H1 (cell line): Measurements from ENCODE around the gene DHRS2. TPM values are rescaled to one million over a fixed set of nuclear protein-coding genes. Genes with fewer than 3 reads are reported as not detected.
"Not testable (repeated sequence)": the region's sequence is repeated elsewhere in the genome, so short reads cannot be mapped to it uniquely, and the experiment has no call there.

Experiments used
- CTCF ChIA-PET: fragments of 300-600 bp; sonication (Branson Sonifier 250); formaldehyde crosslinking; loops from one replicate; lab custom pipeline; 2021; ENCODE audit not compliant: partially characterized antibody; lab: Charles Lee
- POLR2A ChIA-PET: fragments of 300-600 bp; sonication (Branson Sonifier 250); formaldehyde crosslinking; loops from one replicate; lab custom pipeline; 2021; ENCODE audit warnings: inconsistent platforms; ENCODE audit not compliant: partially characterized antibody; lab: Charles Lee
- DNase-seq, 2 experiments: peaks; one replicate each; pipeline versions ENCODE4 v3.0.0 to v3.0.0-alpha.2; 2010 to 2022; ENCODE audit warnings: low spot score in 2 of 2, low read depth in 1 of 2, mixed read lengths in 1 of 2
- FAIRE-seq: peaks from 2 replicates; lab custom pipeline; 2011; peaks lifted over from hg19 to GRCh38; lab: Jason Lieb, UNC
- H2AFZ ChIP-seq: 2 replicates; pipeline ENCODE4 v1.8.1; 2012; ENCODE audit warnings: low read length, inconsistent platforms
- H2AK5ac ChIP-seq: 2 replicates; pipeline ENCODE4 v1.6.1; 2013; ENCODE audit warnings: low read depth, low read length
- H2BK120ac ChIP-seq: replicated peaks from 2 replicates; pipeline ENCODE3; 2013; ENCODE audit warnings: low read depth, low read length, inconsistent platforms
- H2BK12ac ChIP-seq: 2 replicates; pipeline ENCODE4 v1.6.1; 2013; ENCODE audit warnings: low read depth, low read length
- H2BK15ac ChIP-seq: 2 replicates; pipeline ENCODE4 v1.6.1; 2013; ENCODE audit warnings: low read length
- H2BK20ac ChIP-seq: 2 replicates; pipeline ENCODE4 v1.6.1; 2013; ENCODE audit warnings: low read length
- H2BK5ac ChIP-seq: 2 replicates; pipeline ENCODE4 v1.6.1; 2013; ENCODE audit warnings: low read depth, low read length
- H3K14ac ChIP-seq: 2 replicates; pipeline ENCODE4 v1.6.1; 2013; ENCODE audit warnings: inconsistent platforms; ENCODE audit not compliant: insufficient read length
- H3K18ac ChIP-seq: 2 replicates; pipeline ENCODE4 v1.6.1; 2013; ENCODE audit warnings: low read length; ENCODE audit errors: extremely low read depth
- H3K23ac ChIP-seq: 2 replicates; pipeline ENCODE4 v1.6.1; 2013; ENCODE audit warnings: inconsistent platforms; ENCODE audit not compliant: insufficient read length
- H3K23me2 ChIP-seq: 2 replicates; pipeline ENCODE4 v1.6.1; 2013; ENCODE audit warnings: low read depth, low read length
- H3K27ac ChIP-seq: 2 replicates; pipeline ENCODE4 v1.6.1; 2011; ENCODE audit warnings: low read depth, low read length, inconsistent platforms
- H3K27me3 ChIP-seq, 4 experiments: replicated peaks in 1 of 4; 1 replicate in 1 of 4; 2 replicates in 3 of 4; pipeline versions ENCODE4 v1.6.1 to v1.8.1; 2011 to 2013; ENCODE audit warnings: low read length in 3 of 4, mild to moderate bottlenecking in 3 of 4, inconsistent platforms in 2 of 4, mixed read lengths in 2 of 4, moderate library complexity in 1 of 4; ENCODE audit not compliant: control insufficient read depth in 3 of 4, insufficient read depth in 3 of 4; ENCODE audit errors: extremely low read depth in 1 of 4
- H3K36me3 ChIP-seq, 4 experiments: 2 replicates each; pipeline versions ENCODE4 v1.6.1 to v1.8.1; 2011 to 2013; ENCODE audit warnings: mild to moderate bottlenecking in 4 of 4, low read length in 3 of 4, moderate library complexity in 2 of 4, control low read depth in 1 of 4, inconsistent platforms in 1 of 4; ENCODE audit not compliant: insufficient read depth in 4 of 4, control insufficient read depth in 2 of 4
- H3K4ac ChIP-seq: replicated peaks from 2 replicates; pipeline ENCODE3; 2013; ENCODE audit warnings: low read length, low read depth, mixed read lengths, inconsistent platforms; ENCODE audit not compliant: insufficient read length
- H3K4me1 ChIP-seq, 4 experiments: replicated peaks in 1 of 4; 1 replicate in 1 of 4; 2 replicates in 3 of 4; pipeline versions ENCODE4 v1.6.1 to v1.8.1; 2011 to 2013; ENCODE audit warnings: low read length in 3 of 4, inconsistent platforms in 2 of 4, mixed read lengths in 1 of 4; ENCODE audit not compliant: insufficient read depth in 4 of 4, control insufficient read depth in 3 of 4
- H3K4me2 ChIP-seq, 2 experiments: 2 replicates each; pipeline versions ENCODE4 v1.6.1 to v1.8.1; 2011 to 2013; ENCODE audit warnings: low read depth in 2 of 2, low read length in 2 of 2, control low read depth in 1 of 2, inconsistent platforms in 1 of 2, mild to moderate bottlenecking in 1 of 2; ENCODE audit not compliant: insufficient read depth in 1 of 2
- H3K4me3 ChIP-seq, 4 experiments: fragments of 200-600, 300-600 bp in 1 of 4; sonication (generic), shearing (Covaris generic), sonication (Bioruptor Twin) in 1 of 4; 2 replicates each; pipeline versions ENCODE4 v1.5.1 to v1.8.1; 2011 to 2016; ENCODE audit warnings: low read length in 4 of 4, low read depth in 3 of 4, control low read depth in 2 of 4, inconsistent platforms in 2 of 4, mild to moderate bottlenecking in 2 of 4, mixed read lengths in 1 of 4, moderate library complexity in 1 of 4; ENCODE audit not compliant: insufficient read depth in 2 of 4; ENCODE audit errors: extremely low read depth in 1 of 4
- H3K56ac ChIP-seq: replicated peaks from 2 replicates; pipeline ENCODE3; 2013; ENCODE audit warnings: low read depth, mild to moderate bottlenecking, mixed read lengths, low read length, inconsistent platforms; ENCODE audit not compliant: insufficient read length
- H3K79me1 ChIP-seq: 2 replicates; pipeline ENCODE4 v1.6.1; 2013; ENCODE audit warnings: low read depth, low read length, control low read depth
- H3K79me2 ChIP-seq, 2 experiments: 2 replicates each; pipeline versions ENCODE4 v1.6.1 to v1.8.1; 2012 to 2013; ENCODE audit warnings: low read length in 2 of 2, mild to moderate bottlenecking in 2 of 2, inconsistent platforms in 1 of 2; ENCODE audit not compliant: insufficient read depth in 2 of 2, control insufficient read depth in 1 of 2
- H3K9ac ChIP-seq, 4 experiments: replicated peaks in 1 of 4; 1 replicate in 1 of 4; 2 replicates in 3 of 4; pipeline versions ENCODE4 v1.6.1 to v1.8.1; 2011 to 2013; ENCODE audit warnings: low read depth in 3 of 4, low read length in 3 of 4, control low read depth in 2 of 4, mild to moderate bottlenecking in 2 of 4, moderate library complexity in 2 of 4, inconsistent platforms in 1 of 4; ENCODE audit errors: extremely low read depth in 1 of 4
- H3K9me3 ChIP-seq, 2 experiments: 2 replicates each; pipeline versions ENCODE4 v1.6.1 to v1.8.1; 2012 to 2013; ENCODE audit warnings: mild to moderate bottlenecking in 2 of 2, moderate library complexity in 2 of 2, control low read depth in 1 of 2, inconsistent platforms in 1 of 2, low read depth in 1 of 2, low read length in 1 of 2, mixed read lengths in 1 of 2; ENCODE audit not compliant: insufficient read depth in 2 of 2
- H4K20me1 ChIP-seq, 2 experiments: replicated peaks in 1 of 2; 2 replicates each; pipeline versions ENCODE3 to v1.8.1; 2011 to 2013; ENCODE audit warnings: inconsistent platforms in 2 of 2, low read length in 2 of 2, mild to moderate bottlenecking in 1 of 2; ENCODE audit not compliant: insufficient read depth in 2 of 2, control insufficient read depth in 1 of 2
- H4K5ac ChIP-seq: 2 replicates; pipeline ENCODE4 v1.6.1; 2013; ENCODE audit warnings: low read length, low read depth, mixed read lengths, inconsistent platforms; ENCODE audit not compliant: insufficient read length
- H4K8ac ChIP-seq: 2 replicates; pipeline ENCODE4 v1.8.0; 2013; ENCODE audit warnings: mild to moderate bottlenecking, moderate library complexity, low read length, inconsistent platforms; ENCODE audit not compliant: insufficient read depth; ENCODE audit errors: extremely low read depth
- H4K91ac ChIP-seq: replicated peaks from 2 replicates; pipeline ENCODE3; 2013; ENCODE audit warnings: low read length, mixed read lengths, inconsistent platforms; ENCODE audit not compliant: insufficient read length
- WGBS, 2 experiments: shearing (Covaris generic) in 1 of 2; methylation state at CpG; one replicate each; pipeline versions ENCODE4 v1.1.6 to v1.1.7; 2013 to 2015; ENCODE audit warnings: low lambda C conversion rate in 2 of 2, mixed read lengths in 2 of 2, inconsistent platforms in 1 of 2, low coverage in 1 of 2, missing lambda C conversion rate in 1 of 2; ENCODE audit not compliant: insufficient replicate concordance in 2 of 2, insufficient coverage in 1 of 2, insufficient read length in 1 of 2; ENCODE audit errors: extremely low coverage in 1 of 2, missing lambda C conversion rate in 1 of 2; 5-methylcytosine and 5-hydroxymethylcytosine counted together
- polyA plus RNA-seq, 7 experiments: library from polyadenylated mRNA; depleted of rRNA in 3 of 7; stranded (reverse) in 5 of 7; unstranded in 2 of 7; fragments of >200 nt in 5 of 7; fragments of 200-250 nt in 2 of 7; gene quantifications; 1 replicate in 5 of 7; 2 replicates in 1 of 7; 4 replicates in 1 of 7; pipeline versions ENCODE4 v1.2.1 to v1.2.3, GENCODE V29; 2011 to 2013; ENCODE audit warnings: missing spikeins in 2 of 7, mixed read lengths in 2 of 7
- total RNA-seq: library from RNA; stranded (reverse); fragmentation: NEBNext Ultra II Directional; extraction: Animal tissue kit (Norgen Biotek cat#: 25700); gene quantifications from 2 replicates; pipeline ENCODE4 v1.2.1, GENCODE V29; 2021

The DHRS2 gene
- total and polyA plus RNA-seq, 2 of the 8 experiments (the other 6 are each of a cell fraction or from before 2014, with no cell fraction given) = 1.1 to 3.5 TPM

GRCh38 chr14:23634698-23635412, 1.3 kb upstream of the DHRS2 start:
- H3K56ac ChIP-seq, FAIRE-seq, H3K9ac ChIP-seq, H2AK5ac ChIP-seq, H3K27ac ChIP-seq, H3K9me3 ChIP-seq, H2AFZ ChIP-seq, H2BK20ac ChIP-seq, H3K4me2 ChIP-seq, DNase-seq, H3K4me1 ChIP-seq, H3K4me3 ChIP-seq, H3K79me1 ChIP-seq, H4K8ac ChIP-seq, H3K14ac ChIP-seq, H3K36me3 ChIP-seq, POLR2A ChIA-PET, H2BK15ac ChIP-seq, H3K23ac ChIP-seq, H2BK12ac ChIP-seq, H4K20me1 ChIP-seq, H3K79me2 ChIP-seq, H4K5ac ChIP-seq, H2BK5ac ChIP-seq, H3K4ac ChIP-seq, H3K18ac ChIP-seq, H4K91ac ChIP-seq, H3K23me2 ChIP-seq, H3K27me3 ChIP-seq, H2BK120ac ChIP-seq: not testable (repeated sequence)
- CTCF ChIA-PET = interaction anchor here (0.7 to 7.4 kb wide), 9 partner anchors 8 to 318 kb away, joined by 3 to 77 read pairs (median 5); partner anchors contain the start of gene DHRS4
- whole genome bisulfite sequencing, 2 experiments = 91% methylated on average over 5 of the region's 5 CpGs; no CpG with 5 or more reads in 1 of the 2 experiments

DNA sequence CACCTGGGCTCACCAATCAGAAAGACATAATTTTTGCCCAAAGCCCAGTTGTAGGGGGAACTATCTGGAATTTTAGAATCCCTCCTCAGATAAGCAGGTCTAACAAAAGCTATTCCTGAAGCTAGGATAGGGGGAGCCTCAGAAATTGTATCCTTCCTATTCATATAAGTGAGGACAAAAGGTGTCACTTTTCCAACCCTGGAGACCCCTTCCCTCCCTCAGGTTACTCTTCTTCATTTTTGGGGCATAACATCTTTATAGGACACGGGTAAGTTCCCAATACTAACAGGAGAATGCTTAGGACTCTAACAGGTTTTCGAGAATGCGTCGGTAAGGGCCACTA, 1.1 kb downstream of the DHRS2 start:
- not testable (repeated sequence) for H2BK5ac ChIP-seq, H4K91ac ChIP-seq, H3K14ac ChIP-seq, H3K36me3 ChIP-seq, H3K56ac ChIP-seq, H4K20me1 ChIP-seq, H2BK12ac ChIP-seq, H2AFZ ChIP-seq, H3K4me1 ChIP-seq, H2BK15ac ChIP-seq, H3K9ac ChIP-seq, H3K4ac ChIP-seq, H3K23ac ChIP-seq, H3K79me2 ChIP-seq, FAIRE-seq, H2AK5ac ChIP-seq, H3K79me1 ChIP-seq, H3K4me2 ChIP-seq, H3K27ac ChIP-seq, H2BK20ac ChIP-seq, H4K8ac ChIP-seq, H4K5ac ChIP-seq, H3K18ac ChIP-seq, H3K4me3 ChIP-seq, H3K27me3 ChIP-seq, H3K23me2 ChIP-seq, DNase-seq, H2BK120ac ChIP-seq, H3K9me3 ChIP-seq
- WGBS, 2 experiments = 86% methylated on average over 4 of the region's 4 CpGs; no CpG with 5 or more reads in 1 of the 2 experiments
- CTCF ChIA-PET = interaction anchor here (0.7 to 7.4 kb wide), 6 partner anchors 25 to 316 kb away, joined by 3 to 49 read pairs (median 4); no protein-coding TSS in a partner anchor
- POLR2A ChIA-PET = interaction anchor here (1.3 kb wide), 1 partner anchor 53 kb away, joined by 3 read pairs; no protein-coding TSS in a partner anchor
